ENCODE data around the gene EVX1. TPM values are rescaled to one million over a fixed set of nuclear protein-coding genes. Genes with fewer than 3 reads are reported as not detected.
A peak's percentile ranks its signal among the peaks of the same experiment; 100 is the strongest.

The EVX1 gene
- total and polyA plus RNA-seq, 2 of the 13 experiments (the other 11 are each of a cell fraction or from before 2014, with no cell fraction given): not detected

GRCh38 chr7:27202018-27202861 lies 40.4 kb upstream of the EVX1 start (continued):
- no peak for TF ChIP-seq ZNF407 (CRISPR knock-in tag; IDR thresholded peaks at IDR 0.05; ENCODE audit: not compliant biosample characterization)
- TF ChIP-seq MTA1 (CRISPR knock-in tag; IDR thresholded peaks at IDR 0.05; ENCODE audit: borderline replicate concordance): no peak
- TF ChIP-seq LRRFIP1 (CRISPR knock-in tag; conservative IDR thresholded peaks at IDR 0.05): no peak
- no peak for TF ChIP-seq ATM (IDR thresholded peaks at IDR 0.05; ENCODE audit: borderline replicate concordance)
- no peak for TF ChIP-seq ZMAT5 (CRISPR knock-in tag; IDR thresholded peaks at IDR 0.05; ENCODE audit: borderline replicate concordance, low read depth)
- TF ChIP-seq RNF2 (conservative IDR thresholded peaks at IDR 0.05; ENCODE audit: low read depth): peak; percentile 81
- TF ChIP-seq SKI (IDR thresholded peaks at IDR 0.05; ENCODE audit: partially characterized antibody): peak; percentile 75
- TF ChIP-seq ZNF670 (CRISPR knock-in tag; IDR thresholded peaks at IDR 0.05; ENCODE audit: borderline replicate concordance): no peak
